ENCODE results near the gene PSME1.

PSME1 gene

GRCh38 chr14:24172261-24172860 lies 36.4 kb downstream of the PSME1 start:
- DNase-seq (ENCODE audit: low read depth in 2 of 2), result no peak

- DNase-seq (ENCODE audit: low read depth in 2 of 2), result no peak
These were observed 36.9 kb downstream of the PSME1 start for GRCh38 chr14:24172871-24173281.

- no peak for DNase-seq (ENCODE audit: low read depth in 2 of 2)
These were observed 40.6 kb downstream of the PSME1 start for GRCh38 chr14:24176599-24176998.

GRCh38 chr14:24177041-24177825 lies 41.2 kb downstream of the PSME1 start:
- DNase-seq (ENCODE audit: low read depth in 2 of 2), result no peak

GRCh38 chr14:24177891-24178290 lies 41.9 kb downstream of the PSME1 start:
- no peak for DNase-seq (ENCODE audit: low read depth in 2 of 2)

GRCh38 chr14:24178399-24179178 lies 42.6 kb downstream of the PSME1 start:
- no peak for DNase-seq (ENCODE audit: low read depth in 2 of 2)

- DNase-seq (ENCODE audit: low read depth in 2 of 2), result no peak
These were observed 43.4 kb downstream of the PSME1 start for GRCh38 chr14:24179294-24179960.

- DNase-seq (ENCODE audit: low read depth in 2 of 2), result no peak
These were observed 44.2 kb downstream of the PSME1 start for GRCh38 chr14:24179961-24180796.

- DNase-seq (ENCODE audit: low read depth in 2 of 2), result no peak
These were observed 45.5 kb downstream of the PSME1 start for GRCh38 chr14:24181371-24182077.

- DNase-seq (ENCODE audit: low read depth in 2 of 2), result no peak
These were observed 46.3 kb downstream of the PSME1 start for GRCh38 chr14:24182110-24182882.

GRCh38 chr14:24183014-24183481 lies 47.1 kb downstream of the PSME1 start:
- DNase-seq (ENCODE audit: low read depth in 2 of 2), result no peak

- no peak for DNase-seq (ENCODE audit: low read depth in 2 of 2)
These were observed 48.3 kb downstream of the PSME1 start for GRCh38 chr14:24184104-24184970.

GRCh38 chr14:24185026-24185425 lies 49.0 kb downstream of the PSME1 start:
- no peak for DNase-seq (ENCODE audit: low read depth in 2 of 2)

GRCh38 chr14:24185741-24186140 lies 49.7 kb downstream of the PSME1 start:
- no peak for DNase-seq (ENCODE audit: low read depth in 2 of 2)

GRCh38 chr14:24186831-24187538 lies 51.0 kb downstream of the PSME1 start:
- no peak for DNase-seq (ENCODE audit: low read depth in 2 of 2)

- DNase-seq (ENCODE audit: low read depth in 2 of 2), result no peak
These were observed 51.5 kb downstream of the PSME1 start for GRCh38 chr14:24187539-24187915.
